IPS-15b (cell line): Measurements from ENCODE around the gene MEST.
"Not testable (repeated sequence)": the region's sequence is repeated elsewhere in the genome, so short reads cannot be mapped to it uniquely, and the experiment has no call there.

Experiments used
- H3K27me3 ChIP-seq: one replicate; pipeline ENCODE4 v1.6.1; 2013; ENCODE audit warnings: low read length; ENCODE audit not compliant: control insufficient read depth, insufficient read depth
- H3K36me3 ChIP-seq: one replicate; pipeline ENCODE4 v1.6.1; 2013; ENCODE audit warnings: low read length; ENCODE audit not compliant: control insufficient read depth, insufficient read depth
- H3K4me1 ChIP-seq: one replicate; pipeline ENCODE4 v1.6.1; 2013; ENCODE audit warnings: mild to moderate bottlenecking, low read length; ENCODE audit not compliant: control insufficient read depth, insufficient read depth
- H3K4me3 ChIP-seq: one replicate; pipeline ENCODE4 v1.5.1; 2013; ENCODE audit warnings: low read depth, low read length
- H3K9ac ChIP-seq: one replicate; pipeline ENCODE4 v1.6.1; 2013; ENCODE audit warnings: low read depth, mild to moderate bottlenecking, low read length
- H3K9me3 ChIP-seq: one replicate; pipeline ENCODE4 v1.6.1; 2013; ENCODE audit warnings: mild to moderate bottlenecking, low read length; ENCODE audit not compliant: control insufficient read depth, insufficient read depth

The MEST gene

GRCh38 chr7:130537894-130538293 is 46.0 kb downstream of the MEST start:
- H3K4me3 ChIP-seq, H3K4me1 ChIP-seq, H3K36me3 ChIP-seq, H3K9ac ChIP-seq, H3K27me3 ChIP-seq, H3K9me3 ChIP-seq: not testable (repeated sequence)

- not testable (repeated sequence) for H3K36me3 ChIP-seq, H3K9ac ChIP-seq, H3K4me1 ChIP-seq, H3K9me3 ChIP-seq, H3K4me3 ChIP-seq, H3K27me3 ChIP-seq
These were observed 49.4 kb downstream of the MEST start for GRCh38 chr7:130541287-130541686.

- not testable (repeated sequence) for H3K4me3 ChIP-seq, H3K36me3 ChIP-seq, H3K9ac ChIP-seq, H3K27me3 ChIP-seq, H3K9me3 ChIP-seq, H3K4me1 ChIP-seq
These were observed 50.4 kb downstream of the MEST start for GRCh38 chr7:130542297-130542696.

GRCh38 chr7:130543487-130544010 is 51.7 kb downstream of the MEST start:
- Histone ChIP-seq H3K4me1 (no peaks in the 10 kb centered on the region), H3K36me3 (peaks cover 7% of the 10 kb centered on the region), H3K27me3 (no peaks in the 10 kb centered on the region), H3K4me3 (no peak overlapping the region), H3K9me3 (peaks cover 2% of the 10 kb centered on the region), H3K9ac (no peak overlapping the region)

- Histone ChIP-seq H3K4me1 (no peaks in the 10 kb centered on the region), H3K9me3 (no peaks in the 10 kb centered on the region), H3K27me3 (no peaks in the 10 kb centered on the region), H3K4me3 (no peak overlapping the region), H3K9ac (no peak overlapping the region), H3K36me3 (peaks cover 7% of the 10 kb centered on the region)
These were observed 52.5 kb downstream of the MEST start for GRCh38 chr7:130544356-130544755.

GRCh38 chr7:130553398-130554029 is 61.6 kb downstream of the MEST start:
- Histone ChIP-seq H3K36me3 (no peaks in the 10 kb centered on the region), H3K9me3 (no peaks in the 10 kb centered on the region), H3K4me1 (no peaks in the 10 kb centered on the region), H3K27me3 (no peaks in the 10 kb centered on the region), H3K4me3 (no peak overlapping the region), H3K9ac (no peak overlapping the region)

- H3K36me3 ChIP-seq: no peaks in the 10 kb centered on the region
- no peak overlapping the region for H3K9ac ChIP-seq
- no peaks in the 10 kb centered on the region for H3K9me3 ChIP-seq
- H3K4me3 ChIP-seq: no peak overlapping the region
- H3K27me3 ChIP-seq: no peaks in the 10 kb centered on the region
- no peaks in the 10 kb centered on the region for H3K4me1 ChIP-seq
These were observed 62.6 kb downstream of the MEST start for GRCh38 chr7:130554481-130554880.
